Vagina (tissue), 2 donors: ENCODE measurements around the gene TRIO.

Experiments
- CTCF ChIP-seq, 3 experiments: fragments of 450-650 bp in 2 of 3; fragments of 200-600 bp in 1 of 3; sonication (generic) in 1 of 3; IDR thresholded peaks; one replicate each; pipeline ENCODE4 v1.5.1; 2017 to 2019; ENCODE audit warnings: antibody characterized with exemption in 3 of 3, mild to moderate bottlenecking in 2 of 3, moderate library complexity in 2 of 3
- POLR2A ChIP-seq, 2 donors: fragments of 450-650 bp; IDR thresholded peaks; one replicate each; pipeline ENCODE4 v1.6.1; 2017; ENCODE audit warnings: antibody characterized with exemption in 2 of 2, mild to moderate bottlenecking in 2 of 2, moderate library complexity in 2 of 2
- POLR2AphosphoS5 ChIP-seq, 2 donors: sonication (generic); formaldehyde crosslinking; IDR thresholded peaks; one replicate each; pipeline ENCODE4 v1.9.0; 2017; ENCODE audit warnings: antibody characterized with exemption in 2 of 2, mild to moderate bottlenecking in 2 of 2, low read depth in 1 of 2; ENCODE audit not compliant: insufficient read depth in 1 of 2

GRCh38 chr5:14450018-14450524, 306.9 kb downstream of the TRIO start:
- TF ChIP-seq CTCF (IDR thresholded peaks at IDR 0.05) (no peak), POLR2A (IDR thresholded peaks at IDR 0.05) (no peak), POLR2AphosphoS5 (IDR thresholded peaks at IDR 0.05; ENCODE audit: insufficient read depth in 1 of 2, low read depth in 1 of 2) (peak in 1 of 2 donors; percentile 9)
